ENCODE data around the gene ATR. TPM values are rescaled to one million over a fixed set of nuclear protein-coding genes. Genes with fewer than 3 reads are reported as not detected.

Gene ATR
- total and polyA plus RNA-seq, 4 donors = 9.0 to 41.3 (median 23.3) TPM

DNA sequence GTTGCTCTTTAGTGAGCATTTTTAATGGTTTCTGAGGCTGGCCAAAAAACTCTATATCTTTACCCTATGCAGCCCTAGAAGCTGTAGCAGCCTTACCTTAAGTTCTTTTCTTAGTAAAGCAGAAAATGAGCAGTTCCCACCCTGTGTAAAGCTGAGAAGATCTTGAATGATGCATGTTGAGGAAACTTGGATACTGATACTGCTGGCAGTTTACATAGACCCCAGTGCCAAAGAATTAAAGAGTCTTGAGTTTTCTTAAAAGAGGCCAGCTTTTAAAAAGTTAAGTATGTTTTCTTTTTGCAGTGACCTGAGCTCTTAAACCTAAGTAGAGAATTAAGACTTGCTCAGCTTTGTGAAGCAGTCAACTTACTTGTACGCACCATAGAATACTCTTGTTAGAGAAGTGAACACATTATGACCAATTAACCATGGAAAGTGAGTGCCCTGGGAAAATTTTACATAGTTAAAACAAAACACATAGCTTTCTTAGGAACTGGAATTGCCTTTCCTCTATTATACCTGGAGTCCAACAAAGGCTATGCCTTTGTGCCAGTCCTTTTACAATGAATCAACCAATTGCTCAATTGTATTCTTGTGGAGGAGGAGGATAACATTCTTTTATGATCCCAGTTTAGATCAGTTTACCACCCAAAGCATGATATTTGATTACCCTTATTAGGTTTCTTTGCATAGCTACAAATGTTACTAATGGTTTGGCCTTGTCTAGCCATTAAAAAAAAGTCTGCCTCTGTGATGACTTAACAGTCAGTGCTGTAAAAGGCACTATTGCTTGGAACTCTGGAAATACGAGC, 46.0 kb upstream of the ATR start:
- Histone ChIP-seq H3K9me3 (ENCODE audit: control insufficient read depth in 4 of 4, insufficient read depth in 3 of 4, low read length in 3 of 4) (no peaks in the 10 kb centered on the region), H3K27ac (ENCODE audit: low read depth in 1 of 2, low read length in 1 of 2) (no peak overlapping the region), H3K4me1 (ENCODE audit: control insufficient read depth in 5 of 5, insufficient read depth in 5 of 5, low read length in 5 of 5) (no peaks in the 10 kb centered on the region), H3K4me3 (no peak overlapping the region), H3K9ac (ENCODE audit: insufficient read depth in 1 of 2, low read length in 2 of 2) (no peak overlapping the region), H3K36me3 (ENCODE audit: control insufficient read depth in 4 of 4, insufficient read depth in 4 of 4, low read length in 4 of 4) (no peaks in the 10 kb centered on the region), H3K27me3 (ENCODE audit: control insufficient read depth in 3 of 3, insufficient read depth in 3 of 3, low read length in 2 of 3) (no peaks in the 10 kb centered on the region)
- 59 to 82% methylated on average over 2 of the region's 2 CpGs for WGBS, 2 donors
- TF ChIP-seq, protein P1, sequence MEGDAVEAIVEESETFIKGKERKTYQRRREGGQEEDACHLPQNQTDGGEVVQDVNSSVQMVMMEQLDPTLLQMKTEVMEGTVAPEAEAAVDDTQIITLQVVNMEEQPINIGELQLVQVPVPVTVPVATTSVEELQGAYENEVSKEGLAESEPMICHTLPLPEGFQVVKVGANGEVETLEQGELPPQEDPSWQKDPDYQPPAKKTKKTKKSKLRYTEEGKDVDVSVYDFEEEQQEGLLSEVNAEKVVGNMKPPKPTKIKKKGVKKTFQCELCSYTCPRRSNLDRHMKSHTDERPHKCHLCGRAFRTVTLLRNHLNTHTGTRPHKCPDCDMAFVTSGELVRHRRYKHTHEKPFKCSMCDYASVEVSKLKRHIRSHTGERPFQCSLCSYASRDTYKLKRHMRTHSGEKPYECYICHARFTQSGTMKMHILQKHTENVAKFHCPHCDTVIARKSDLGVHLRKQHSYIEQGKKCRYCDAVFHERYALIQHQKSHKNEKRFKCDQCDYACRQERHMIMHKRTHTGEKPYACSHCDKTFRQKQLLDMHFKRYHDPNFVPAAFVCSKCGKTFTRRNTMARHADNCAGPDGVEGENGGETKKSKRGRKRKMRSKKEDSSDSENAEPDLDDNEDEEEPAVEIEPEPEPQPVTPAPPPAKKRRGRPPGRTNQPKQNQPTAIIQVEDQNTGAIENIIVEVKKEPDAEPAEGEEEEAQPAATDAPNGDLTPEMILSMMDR (IDR thresholded peaks at IDR 0.05; ENCODE audit: control extremely low read depth, extremely low read depth) = no peak
- peak in 2 of 3 donors; percentile 15 to 33 for DNase-seq
- no peak for ATAC-seq (ENCODE audit: insufficient read depth, low FRiP score)

DNA sequence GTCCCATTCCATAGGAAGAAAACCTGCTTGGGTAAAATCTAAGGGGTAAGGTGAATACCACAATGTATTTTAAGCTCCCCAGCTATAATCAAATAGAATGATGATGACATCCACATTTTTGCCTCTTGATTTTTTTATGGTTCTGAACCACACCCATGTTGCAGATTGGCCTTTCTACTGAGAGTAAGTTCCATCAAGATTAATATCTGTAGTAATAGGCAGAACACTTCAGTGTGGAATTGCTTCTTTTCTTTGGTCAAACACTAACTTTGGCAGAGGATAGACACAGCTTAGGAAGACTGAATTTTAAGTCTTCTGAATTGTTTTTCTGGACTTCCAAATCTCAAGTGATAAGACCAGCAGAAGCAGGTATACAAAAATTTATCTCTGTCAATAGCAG, 44.7 kb upstream of the ATR start:
- Histone ChIP-seq H3K4me1 (ENCODE audit: control insufficient read depth in 5 of 5, insufficient read depth in 5 of 5, low read length in 5 of 5) (no peaks in the 10 kb centered on the region), H3K4me3 (no peak overlapping the region), H3K27me3 (ENCODE audit: control insufficient read depth in 3 of 3, insufficient read depth in 3 of 3, low read length in 2 of 3) (no peaks in the 10 kb centered on the region), H3K36me3 (ENCODE audit: control insufficient read depth in 4 of 4, insufficient read depth in 4 of 4, low read length in 4 of 4) (no peaks in the 10 kb centered on the region), H3K9ac (ENCODE audit: insufficient read depth in 1 of 2, low read length in 2 of 2) (no peak overlapping the region), H3K9me3 (ENCODE audit: control insufficient read depth in 4 of 4, insufficient read depth in 3 of 4, low read length in 3 of 4) (no peaks in the 10 kb centered on the region), H3K27ac (ENCODE audit: low read depth in 1 of 2, low read length in 1 of 2) (no peak overlapping the region)
- ATAC-seq (ENCODE audit: insufficient read depth, low FRiP score) = no peak
- no peak for DNase-seq
- TF ChIP-seq, protein P1 (IDR thresholded peaks at IDR 0.05; ENCODE audit: control extremely low read depth, extremely low read depth) = no peak

DNA sequence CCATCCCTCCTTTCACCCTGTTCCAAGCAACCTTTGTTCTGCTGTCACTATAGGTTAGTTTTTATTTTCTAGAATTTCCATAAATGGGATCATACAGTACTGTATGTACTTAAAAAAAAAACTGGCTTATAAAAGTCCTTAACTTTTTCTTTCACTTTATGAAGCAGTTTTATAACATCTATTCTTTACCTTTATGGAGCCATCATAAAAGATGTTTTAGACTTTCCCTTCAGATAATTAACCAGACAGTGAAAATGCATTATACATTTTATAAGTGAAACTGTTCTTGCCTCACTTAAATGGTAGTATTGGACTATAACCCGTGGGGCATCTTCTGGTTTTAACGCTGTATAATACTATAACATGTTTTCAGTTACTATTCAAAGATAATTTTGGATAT, 43.9 kb upstream of the ATR start:
- DNase-seq (no peak), ATAC-seq (ENCODE audit: insufficient read depth, low FRiP score) (no peak)
- H3K9me3 ChIP-seq (ENCODE audit: control insufficient read depth in 4 of 4, insufficient read depth in 3 of 4, low read length in 3 of 4) = no peaks in the 10 kb centered on the region
- no peak overlapping the region for H3K9ac ChIP-seq (ENCODE audit: insufficient read depth in 1 of 2, low read length in 2 of 2)
- H3K36me3 ChIP-seq (ENCODE audit: control insufficient read depth in 4 of 4, insufficient read depth in 4 of 4, low read length in 4 of 4) = no peaks in the 10 kb centered on the region
- TF ChIP-seq, protein P1 (IDR thresholded peaks at IDR 0.05; ENCODE audit: control extremely low read depth, extremely low read depth) = no peak
- H3K27me3 ChIP-seq (ENCODE audit: control insufficient read depth in 3 of 3, insufficient read depth in 3 of 3, low read length in 2 of 3) = no peaks in the 10 kb centered on the region
- no peaks in the 10 kb centered on the region for H3K4me1 ChIP-seq (ENCODE audit: control insufficient read depth in 5 of 5, insufficient read depth in 5 of 5, low read length in 5 of 5)
- WGBS, 2 donors = 83 to 95% methylated on average over 2 of the region's 2 CpGs
- H3K4me3 ChIP-seq = no peak overlapping the region
- H3K27ac ChIP-seq (ENCODE audit: low read depth in 1 of 2, low read length in 1 of 2) = no peak overlapping the region

Data from lung (tissue), 12 donors.